Parathyroid adenoma (tissue), 2 donors: ENCODE results near the gene ACTN1.

ENCODE experiments used
- H2AFZ ChIP-seq: fragments of 300-600 bp; sonication (generic); one replicate; pipeline ENCODE4 v1.7.0; 2017; ENCODE audit warnings: antibody characterized with exemption, mild to moderate bottlenecking
- H3K27ac ChIP-seq: fragments of 300-600 bp; sonication (generic); one replicate; pipeline ENCODE4 v1.7.0; 2017
- H3K27me3 ChIP-seq: fragments of 300-600 bp; sonication (generic); one replicate; pipeline ENCODE4 v1.7.0; 2017; ENCODE audit warnings: low read length; ENCODE audit not compliant: control insufficient read depth, insufficient read depth
- H3K36me3 ChIP-seq: fragments of 300-600 bp; sonication (generic); one replicate; pipeline ENCODE4 v1.7.0; 2017; ENCODE audit warnings: low read length; ENCODE audit not compliant: control insufficient read depth, insufficient read depth
- H3K4me1 ChIP-seq: fragments of 300-600 bp; sonication (generic); one replicate; pipeline ENCODE4 v1.7.0; 2017; ENCODE audit warnings: control low read depth
- H3K4me2 ChIP-seq: fragments of 300-600 bp; sonication (generic); one replicate; pipeline ENCODE4 v1.7.0; 2017; ENCODE audit warnings: low read length
- H3K4me3 ChIP-seq: fragments of 300-600 bp; sonication (generic); one replicate; pipeline ENCODE4 v1.7.0; 2017; ENCODE audit warnings: low read depth, low read length
- H3K79me2 ChIP-seq: fragments of 300-600 bp; sonication (generic); one replicate; pipeline ENCODE4 v1.7.0; 2017; ENCODE audit warnings: control low read depth
- H3K9ac ChIP-seq: fragments of 300-600 bp; sonication (generic); one replicate; pipeline ENCODE4 v1.7.0; 2017; ENCODE audit warnings: mild to moderate bottlenecking
- H3K9me3 ChIP-seq: fragments of 300-600 bp; sonication (generic); one replicate; pipeline ENCODE4 v1.7.0; 2017; ENCODE audit warnings: low read length; ENCODE audit not compliant: control insufficient read depth
- TF ChIP-seq, protein P1 (sequence below): fragments of 300-600 bp; sonication (generic); IDR thresholded peaks from one replicate; pipeline ENCODE4 v1.7.0; 2017; ENCODE audit warnings: antibody characterized with exemption, mild to moderate bottlenecking
- donor health status: primary hyperparathyroidism.

The ACTN1 gene

DNA sequence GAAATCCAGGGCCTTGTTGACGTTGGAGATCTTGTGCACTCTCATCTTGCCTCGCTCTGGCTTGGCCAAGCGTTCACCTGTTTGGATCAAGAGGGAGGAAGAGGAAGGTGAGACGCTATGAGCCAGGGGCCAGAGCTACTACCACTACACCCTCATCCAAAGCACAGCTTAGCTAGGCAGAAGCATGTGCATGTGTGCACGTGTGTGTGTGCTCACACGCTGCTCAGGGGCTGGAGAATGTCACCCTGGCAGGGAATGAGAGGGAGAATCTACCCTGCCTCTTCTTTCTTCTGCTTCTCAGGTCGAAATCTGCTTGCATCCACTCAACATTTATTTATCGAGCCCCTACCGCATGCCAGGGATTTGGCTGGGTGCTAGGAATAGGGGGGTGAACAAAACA, 58.1 kb downstream of the ACTN1 start:
- Histone ChIP-seq H3K4me1 (no peaks in the 10 kb centered on the region), H3K4me3 (no peak overlapping the region), H3K36me3 (no peaks in the 10 kb centered on the region), H3K27ac (no peak overlapping the region), H3K79me2 (no peaks in the 10 kb centered on the region), H3K9ac (no peak overlapping the region), H3K27me3 (no peaks in the 10 kb centered on the region), H3K9me3 (no peaks in the 10 kb centered on the region), H3K4me2 (no peak overlapping the region), H2AFZ (no peak overlapping the region)
- TF ChIP-seq, protein P1, sequence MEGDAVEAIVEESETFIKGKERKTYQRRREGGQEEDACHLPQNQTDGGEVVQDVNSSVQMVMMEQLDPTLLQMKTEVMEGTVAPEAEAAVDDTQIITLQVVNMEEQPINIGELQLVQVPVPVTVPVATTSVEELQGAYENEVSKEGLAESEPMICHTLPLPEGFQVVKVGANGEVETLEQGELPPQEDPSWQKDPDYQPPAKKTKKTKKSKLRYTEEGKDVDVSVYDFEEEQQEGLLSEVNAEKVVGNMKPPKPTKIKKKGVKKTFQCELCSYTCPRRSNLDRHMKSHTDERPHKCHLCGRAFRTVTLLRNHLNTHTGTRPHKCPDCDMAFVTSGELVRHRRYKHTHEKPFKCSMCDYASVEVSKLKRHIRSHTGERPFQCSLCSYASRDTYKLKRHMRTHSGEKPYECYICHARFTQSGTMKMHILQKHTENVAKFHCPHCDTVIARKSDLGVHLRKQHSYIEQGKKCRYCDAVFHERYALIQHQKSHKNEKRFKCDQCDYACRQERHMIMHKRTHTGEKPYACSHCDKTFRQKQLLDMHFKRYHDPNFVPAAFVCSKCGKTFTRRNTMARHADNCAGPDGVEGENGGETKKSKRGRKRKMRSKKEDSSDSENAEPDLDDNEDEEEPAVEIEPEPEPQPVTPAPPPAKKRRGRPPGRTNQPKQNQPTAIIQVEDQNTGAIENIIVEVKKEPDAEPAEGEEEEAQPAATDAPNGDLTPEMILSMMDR, result no peak

GRCh38 chr14:68919129-68919927, 59.8 kb downstream of the ACTN1 start:
- Histone ChIP-seq H3K79me2 (no peaks in the 10 kb centered on the region), H3K27ac (no peak overlapping the region), H3K4me3 (no peak overlapping the region), H2AFZ (no peak overlapping the region), H3K27me3 (no peaks in the 10 kb centered on the region), H3K9ac (no peak overlapping the region), H3K9me3 (no peaks in the 10 kb centered on the region), H3K4me1 (no peaks in the 10 kb centered on the region), H3K36me3 (no peaks in the 10 kb centered on the region), H3K4me2 (no peak overlapping the region)
- TF ChIP-seq, protein P1, result no peak

GRCh38 chr14:68918612-68919011, 60.5 kb downstream of the ACTN1 start:
- TF ChIP-seq, protein P1, result no peak
- H3K27me3 ChIP-seq, result no peaks in the 10 kb centered on the region
- no peaks in the 10 kb centered on the region for H3K9me3 ChIP-seq
- H3K36me3 ChIP-seq, result no peaks in the 10 kb centered on the region
- no peak overlapping the region for H3K4me3 ChIP-seq
- no peaks in the 10 kb centered on the region for H3K4me1 ChIP-seq
- no peak overlapping the region for H2AFZ ChIP-seq
- no peak overlapping the region for H3K27ac ChIP-seq
- no peaks in the 10 kb centered on the region for H3K79me2 ChIP-seq
- no peak overlapping the region for H3K4me2 ChIP-seq
- no peak overlapping the region for H3K9ac ChIP-seq

GRCh38 chr14:68916358-68916941, 62.7 kb downstream of the ACTN1 start:
- Histone ChIP-seq H3K9ac (no peak overlapping the region), H3K9me3 (no peaks in the 10 kb centered on the region), H3K4me3 (no peak overlapping the region), H3K4me2 (no peak overlapping the region), H3K27ac (no peak overlapping the region), H3K36me3 (no peaks in the 10 kb centered on the region), H2AFZ (no peak overlapping the region), H3K4me1 (no peaks in the 10 kb centered on the region), H3K79me2 (no peaks in the 10 kb centered on the region), H3K27me3 (no peaks in the 10 kb centered on the region)
- TF ChIP-seq, protein P1, result no peak
